ENCODE measurements around the gene HPSE2.
"Not testable (repeated sequence)": the region's sequence is repeated elsewhere in the genome, so short reads cannot be mapped to it uniquely, and the experiment has no call there.

DNA sequence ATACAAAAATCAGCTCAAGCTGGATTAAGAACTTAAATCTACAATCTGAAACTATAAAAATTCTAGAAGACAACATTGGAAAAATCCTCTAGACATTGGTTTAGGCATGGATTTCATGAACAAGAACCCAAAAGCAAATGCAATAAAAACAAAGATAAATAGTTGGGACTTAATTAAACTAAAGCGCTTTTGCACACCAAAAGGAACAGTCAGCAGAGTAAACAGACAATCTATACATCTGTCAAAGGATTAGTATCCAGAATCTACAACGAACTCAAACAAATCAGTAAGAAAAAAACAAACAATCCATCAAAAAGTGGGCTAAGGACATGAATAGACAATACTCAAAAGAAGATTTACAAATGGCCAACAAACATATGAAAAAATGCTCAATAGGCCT lies 733.1 kb downstream of the HPSE2 start:
- TF ChIP-seq, protein P1, sequence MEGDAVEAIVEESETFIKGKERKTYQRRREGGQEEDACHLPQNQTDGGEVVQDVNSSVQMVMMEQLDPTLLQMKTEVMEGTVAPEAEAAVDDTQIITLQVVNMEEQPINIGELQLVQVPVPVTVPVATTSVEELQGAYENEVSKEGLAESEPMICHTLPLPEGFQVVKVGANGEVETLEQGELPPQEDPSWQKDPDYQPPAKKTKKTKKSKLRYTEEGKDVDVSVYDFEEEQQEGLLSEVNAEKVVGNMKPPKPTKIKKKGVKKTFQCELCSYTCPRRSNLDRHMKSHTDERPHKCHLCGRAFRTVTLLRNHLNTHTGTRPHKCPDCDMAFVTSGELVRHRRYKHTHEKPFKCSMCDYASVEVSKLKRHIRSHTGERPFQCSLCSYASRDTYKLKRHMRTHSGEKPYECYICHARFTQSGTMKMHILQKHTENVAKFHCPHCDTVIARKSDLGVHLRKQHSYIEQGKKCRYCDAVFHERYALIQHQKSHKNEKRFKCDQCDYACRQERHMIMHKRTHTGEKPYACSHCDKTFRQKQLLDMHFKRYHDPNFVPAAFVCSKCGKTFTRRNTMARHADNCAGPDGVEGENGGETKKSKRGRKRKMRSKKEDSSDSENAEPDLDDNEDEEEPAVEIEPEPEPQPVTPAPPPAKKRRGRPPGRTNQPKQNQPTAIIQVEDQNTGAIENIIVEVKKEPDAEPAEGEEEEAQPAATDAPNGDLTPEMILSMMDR (IDR thresholded peaks at IDR 0.05; ENCODE audit: insufficient read depth, low read length, poor library complexity, severe bottlenecking): not testable (repeated sequence)
- not testable (repeated sequence) for TF ChIP-seq EZH2phosphoT487 (conservative IDR thresholded peaks at IDR 0.05; ENCODE audit: low read length)
